Ectodermal cell (in vitro differentiated cells): ENCODE data around the gene DVL2.

ENCODE experiments used
- H3K27ac ChIP-seq: 2 replicates; pipeline ENCODE4 v1.7.0; 2013; ENCODE audit warnings: mild to moderate bottlenecking, low read depth, low read length; ENCODE audit not compliant: insufficient read depth, poor library complexity, severe bottlenecking
- H3K27me3 ChIP-seq: 2 replicates; pipeline ENCODE4 v1.7.0; 2013; ENCODE audit warnings: mild to moderate bottlenecking, low read length; ENCODE audit not compliant: insufficient read depth, control insufficient read depth, poor library complexity, severe bottlenecking
- H3K36me3 ChIP-seq: one replicate; pipeline ENCODE4 v1.7.0; 2013; ENCODE audit warnings: low read length; ENCODE audit not compliant: control insufficient read depth, insufficient read depth
- H3K4me1 ChIP-seq: one replicate; pipeline ENCODE4 v1.7.0; 2013; ENCODE audit warnings: low read length; ENCODE audit not compliant: control insufficient read depth, insufficient read depth
- H3K4me3 ChIP-seq: 2 replicates; pipeline ENCODE4 v1.7.0; 2013; ENCODE audit warnings: low read depth, low read length, control low read depth; ENCODE audit not compliant: insufficient read depth
- H3K9me3 ChIP-seq: 2 replicates; pipeline ENCODE4 v1.7.0; 2013; ENCODE audit warnings: mild to moderate bottlenecking, low read length, moderate library complexity; ENCODE audit not compliant: control insufficient read depth
- WGBS, 2 experiments: methylation state at CpG; one replicate each; pipeline ENCODE4 v1.1.7; 2013; ENCODE audit warnings: missing lambda C conversion rate in 2 of 2; 5-methylcytosine and 5-hydroxymethylcytosine counted together

The DVL2 gene

GRCh38 chr17:7262935-7263800, 28.9 kb upstream of the DVL2 start:
- H3K4me1 ChIP-seq: peaks cover 9% of the 10 kb centered on the region
- peaks cover 50% of the 10 kb centered on the region for H3K27me3 ChIP-seq
- H3K9me3 ChIP-seq: no peaks in the 10 kb centered on the region
- H3K4me3 ChIP-seq: peak overlapping the region; percentile 30
- WGBS, 2 experiments: 16 to 18% methylated on average over 26 of the region's 26 CpGs
- no peaks in the 10 kb centered on the region for H3K36me3 ChIP-seq
- no peak overlapping the region for H3K27ac ChIP-seq

- Histone ChIP-seq H3K36me3 (no peaks in the 10 kb centered on the region), H3K27ac (no peak within 1 kb of the TSS), H3K9me3 (no peaks in the 10 kb centered on the region), H3K4me1 (peaks cover 9% of the 10 kb centered on the region), H3K27me3 (peaks cover 50% of the 10 kb centered on the region), H3K4me3 (peak within 1 kb of the TSS; percentile 33)
- 1 to 2% methylated on average over 64 of the region's 64 CpGs for WGBS, 2 experiments
These were observed 28.0 kb upstream of the DVL2 start, which contains the start of gene CLDN7 for GRCh38 chr17:7262192-7262934. Gene CLDN7 (minus strand): TSS chr17:7262478. CDS start chr17:7262043, 435 bp downstream.

DNA sequence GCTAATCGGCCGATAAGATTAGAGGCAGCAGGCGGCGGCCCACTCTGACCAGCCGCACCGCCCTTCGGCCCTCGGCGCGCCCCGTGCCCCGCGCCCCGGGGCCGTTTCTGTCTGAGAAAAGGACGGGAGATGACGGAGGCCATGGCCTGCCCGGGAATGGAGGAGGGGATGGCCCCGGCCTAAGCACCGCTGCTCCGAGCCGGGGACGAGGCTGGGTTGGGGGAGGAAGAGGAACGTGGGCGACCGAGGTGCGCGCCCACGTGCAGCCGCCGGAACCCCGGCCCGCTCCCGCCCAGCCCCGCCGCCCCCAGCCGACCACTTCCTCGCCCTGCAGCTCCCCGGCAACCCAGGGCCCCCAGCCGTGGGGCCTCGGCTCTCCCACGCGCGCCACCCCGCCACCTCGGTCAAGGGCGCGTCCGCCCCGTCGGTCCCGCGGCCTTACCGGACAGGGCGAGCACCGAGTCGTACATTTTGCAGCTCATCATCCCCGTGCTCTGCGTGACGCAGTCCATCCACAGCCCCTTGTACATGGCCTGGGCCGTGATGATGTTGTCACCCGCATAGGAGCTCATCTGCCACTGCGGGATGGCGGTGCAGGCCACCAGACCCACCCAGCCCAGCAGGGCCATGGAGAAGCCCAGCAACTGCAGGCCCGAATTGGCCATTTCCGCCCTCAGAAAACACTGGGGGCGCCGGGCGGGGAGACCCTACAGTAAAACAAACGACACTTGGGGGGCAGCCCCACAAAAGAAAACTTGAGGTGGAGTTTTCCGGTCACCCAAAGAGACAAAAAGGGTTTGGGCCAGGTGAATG, 27.3 kb upstream of the DVL2 start:
- H3K27me3 ChIP-seq: peaks cover 50% of the 10 kb centered on the region
- peaks cover 3% of the 10 kb centered on the region for H3K36me3 ChIP-seq
- H3K4me1 ChIP-seq: peaks cover 9% of the 10 kb centered on the region
- 7 to 9% methylated on average over 71 of the region's 71 CpGs for WGBS, 2 experiments
- no peak overlapping the region for H3K27ac ChIP-seq
- peak overlapping the region; percentile 33 for H3K4me3 ChIP-seq
- no peaks in the 10 kb centered on the region for H3K9me3 ChIP-seq

DNA sequence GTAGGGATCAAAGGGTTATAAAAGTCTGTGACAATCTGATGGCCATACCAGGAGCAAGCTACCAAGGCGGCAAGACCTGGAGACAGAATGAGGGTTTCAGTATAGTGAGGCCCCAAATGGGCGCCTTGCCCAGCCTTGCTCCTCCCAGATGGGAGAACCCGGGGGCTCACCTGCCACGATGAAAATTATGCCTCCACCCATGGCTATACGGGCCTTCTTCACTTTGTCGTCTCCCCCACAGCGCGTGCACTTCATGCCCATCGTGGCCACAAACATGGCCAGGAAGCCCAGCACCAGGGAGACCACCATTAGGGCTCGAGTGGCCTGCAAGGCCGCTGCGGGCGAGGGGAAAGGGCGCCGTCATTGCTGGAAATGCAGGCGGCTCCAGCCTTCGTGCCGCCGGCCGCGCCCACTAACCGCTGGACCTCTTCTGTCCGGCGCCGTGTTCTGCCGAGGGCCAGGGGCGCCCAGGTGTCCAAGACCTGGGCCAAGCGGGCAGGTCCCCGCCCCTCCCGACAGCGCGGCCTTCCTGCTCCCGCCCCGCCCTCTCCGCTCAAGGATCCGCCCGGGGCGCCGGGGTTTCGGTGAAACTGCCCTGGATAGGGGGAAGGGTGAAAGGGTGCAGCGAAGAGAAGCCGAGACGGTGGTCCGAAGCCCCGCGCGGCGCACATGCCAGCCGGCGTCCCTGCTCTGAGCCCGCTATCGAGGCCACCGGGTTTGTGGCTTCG, 26.5 kb upstream of the DVL2 start:
- H3K27me3 ChIP-seq: peaks cover 50% of the 10 kb centered on the region
- peak overlapping the region; percentile 33 for H3K4me3 ChIP-seq
- H3K36me3 ChIP-seq: peaks cover 7% of the 10 kb centered on the region
- H3K4me1 ChIP-seq: peaks cover 9% of the 10 kb centered on the region
- 11 to 13% methylated on average over 54 of the region's 54 CpGs for WGBS, 2 experiments
- H3K27ac ChIP-seq: no peak overlapping the region
- H3K9me3 ChIP-seq: no peaks in the 10 kb centered on the region

DNA sequence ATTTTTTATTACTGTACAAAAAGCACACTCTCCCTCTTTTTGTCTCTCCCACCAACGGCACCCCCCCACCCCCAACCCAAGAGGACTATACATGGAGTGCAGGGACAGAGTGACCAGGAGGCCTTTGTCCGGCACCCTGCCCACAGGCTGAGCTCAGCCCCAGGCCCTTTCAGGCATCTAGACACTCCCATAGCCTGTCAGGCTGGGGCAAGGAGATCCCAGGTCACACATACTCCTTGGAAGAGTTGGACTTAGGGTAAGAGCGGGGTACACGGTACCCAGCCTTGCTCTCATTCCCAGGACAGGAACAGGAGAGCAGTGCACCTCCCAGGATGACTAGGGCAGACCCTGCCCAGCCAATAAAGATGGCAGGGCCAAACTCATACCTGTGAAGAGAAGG, 25.8 kb upstream of the DVL2 start:
- Histone ChIP-seq H3K36me3 (peaks cover 11% of the 10 kb centered on the region), H3K27me3 (peaks cover 50% of the 10 kb centered on the region), H3K4me1 (peaks cover 9% of the 10 kb centered on the region), H3K4me3 (no peak overlapping the region), H3K27ac (no peak overlapping the region), H3K9me3 (no peaks in the 10 kb centered on the region)
- 92 to 97% methylated on average over 4 of the region's 4 CpGs for WGBS, 2 experiments

- Histone ChIP-seq H3K36me3 (peaks cover 13% of the 10 kb centered on the region), H3K9me3 (no peaks in the 10 kb centered on the region), H3K27ac (no peak overlapping the region), H3K4me3 (no peak overlapping the region), H3K27me3 (peaks cover 47% of the 10 kb centered on the region), H3K4me1 (peaks cover 9% of the 10 kb centered on the region)
- WGBS, 2 experiments: 90 to 94% methylated on average over 6 of the region's 6 CpGs
These were observed 25.2 kb upstream of the DVL2 start for GRCh38 chr17:7259555-7259889.

GRCh38 chr17:7258731-7259554, 24.6 kb upstream of the DVL2 start:
- Histone ChIP-seq H3K27ac (no peak overlapping the region), H3K4me3 (no peak overlapping the region), H3K9me3 (no peaks in the 10 kb centered on the region), H3K36me3 (peaks cover 18% of the 10 kb centered on the region), H3K4me1 (peaks cover 9% of the 10 kb centered on the region), H3K27me3 (peaks cover 41% of the 10 kb centered on the region)
- 96 to 97% methylated on average over 7 of the region's 7 CpGs for WGBS, 2 experiments

DNA sequence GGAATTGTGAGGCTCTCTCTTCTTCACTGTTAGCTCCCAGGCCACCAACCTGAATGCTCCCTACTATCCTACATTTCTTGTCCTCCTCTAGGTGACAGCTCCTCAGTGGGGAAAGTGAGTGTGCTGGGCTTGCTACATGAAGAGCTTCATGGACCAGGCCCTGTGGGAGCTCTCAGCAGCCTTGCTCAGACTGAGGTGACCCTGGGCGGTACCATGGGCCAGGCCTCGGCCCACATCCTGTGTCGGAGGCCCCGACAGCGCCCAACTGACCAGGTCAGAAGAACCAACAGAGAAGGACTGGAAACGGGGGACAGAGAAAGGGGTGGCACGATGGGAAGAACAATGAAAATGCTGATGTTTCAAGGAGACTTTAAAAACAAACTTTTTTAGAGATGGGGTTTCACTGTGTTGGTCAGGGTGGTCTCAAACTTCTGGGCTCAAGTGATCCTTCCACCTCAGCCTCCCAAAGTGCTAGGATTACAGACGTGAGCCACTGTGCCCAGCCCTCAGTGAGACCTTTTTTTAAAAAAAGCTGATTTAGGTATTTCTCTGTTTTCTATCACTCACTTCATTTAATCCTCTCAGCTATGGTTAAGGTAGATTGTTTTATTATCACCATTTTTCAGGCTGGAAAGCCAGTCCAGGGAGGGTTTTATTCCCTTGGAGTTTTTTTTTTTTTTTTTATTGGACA, 22.6 kb upstream of the DVL2 start:
- WGBS, 2 experiments: 94 to 95% methylated on average over 8 of the region's 8 CpGs
- Histone ChIP-seq H3K9me3 (no peaks in the 10 kb centered on the region), H3K4me3 (no peak overlapping the region), H3K27ac (no peak overlapping the region), H3K4me1 (peaks cover 4% of the 10 kb centered on the region), H3K36me3 (peaks cover 18% of the 10 kb centered on the region), H3K27me3 (peaks cover 21% of the 10 kb centered on the region)
